Measurements from ENCODE around the gene DDX17.

GRCh38 chr22:38451404-38451803 lies 54.7 kb downstream of the DDX17 start:
- TF ChIP-seq CTCF (IDR thresholded peaks at IDR 0.05) (no peak), POLR2AphosphoS5 (IDR thresholded peaks at IDR 0.05) (no peak), POLR2A (IDR thresholded peaks at IDR 0.05) (no peak)
